A673 (cell line): Measurements from ENCODE around the gene AAR2. TPM values are rescaled to one million over a fixed set of nuclear protein-coding genes. Genes with fewer than 3 reads are reported as not detected.

Experiments used
- BruUV-seq: library from RNA; stranded (reverse); fragments of 400-500 nt; replicated peaks from 2 replicates; lab custom pipeline; 2021; lab: Mats Ljungman, UMichigan
- CTCF ChIA-PET: fragments of 300-600 bp; sonication (Branson Sonifier 250); formaldehyde crosslinking; loops from one replicate; lab custom pipeline; 2022; ENCODE audit warnings: antibody characterized with exemption; lab: Charles Lee
- POLR2A ChIA-PET: fragments of 300-600 bp; sonication (Branson Sonifier 250); formaldehyde crosslinking; loops from one replicate; lab custom pipeline; 2022; ENCODE audit warnings: antibody characterized with exemption; ENCODE audit not compliant: low non-redundant PET; lab: Charles Lee
- DNase-seq: peaks from one replicate; pipeline ENCODE4 v3.0.0-alpha.2; 2015; ENCODE audit warnings: low spot score
- H3K27ac ChIP-seq: fragments of 200-600 bp; sonication (generic); 2 replicates; pipeline ENCODE4 v1.5.1; 2016; ENCODE audit warnings: mixed run types, low read depth, mild to moderate bottlenecking, mixed read lengths, antibody characterized with exemption, low read length; ENCODE audit not compliant: poor library complexity, severe bottlenecking
- H3K27me3 ChIP-seq: fragments of 200-600 bp; sonication (generic); replicated peaks from 2 replicates; pipeline ENCODE4 v1.6.1; 2017; ENCODE audit warnings: mixed run types, low read depth, mild to moderate bottlenecking, mixed read lengths, antibody characterized with exemption, low read length; ENCODE audit not compliant: insufficient read depth, poor library complexity
- H3K36me3 ChIP-seq: fragments of 200-600 bp; sonication (generic); 2 replicates; pipeline ENCODE4 v1.6.1; 2016; ENCODE audit warnings: mixed run types, mild to moderate bottlenecking, mixed read lengths, antibody characterized with exemption, low read length; ENCODE audit not compliant: insufficient read depth, poor library complexity, severe bottlenecking
- H3K4me1 ChIP-seq: fragments of 200-600 bp; sonication (generic); 2 replicates; pipeline ENCODE4 v1.6.1; 2017; ENCODE audit warnings: mixed run types, mild to moderate bottlenecking, mixed read lengths, antibody characterized with exemption, low read length; ENCODE audit not compliant: insufficient read depth, poor library complexity, severe bottlenecking
- H3K4me3 ChIP-seq: fragments of 200-600 bp; sonication (generic); 2 replicates; pipeline ENCODE4 v1.5.1; 2016; ENCODE audit warnings: low read depth, mixed run types, mild to moderate bottlenecking, mixed read lengths, low read length; ENCODE audit not compliant: poor library complexity, severe bottlenecking
- H3K9me3 ChIP-seq: fragments of 200-600 bp; sonication (generic); 2 replicates; pipeline ENCODE4 v1.6.1; 2016; ENCODE audit warnings: mixed run types, low read depth, mild to moderate bottlenecking, mixed read lengths, antibody characterized with exemption, low read length; ENCODE audit not compliant: poor library complexity, severe bottlenecking
- EZH2 ChIP-seq: fragments of 200-600 bp; sonication (generic); IDR thresholded peaks from 2 replicates; pipeline ENCODE4 v1.6.1; 2017; ENCODE audit warnings: borderline replicate concordance, low read depth, mild to moderate bottlenecking, mixed read lengths, antibody characterized with exemption, low read length; ENCODE audit not compliant: poor library complexity, severe bottlenecking
- intact Hi-C: fragments of 100-400 bp; cut with micrococcal nuclease; formaldehyde crosslinking; loops from one replicate; pipeline ENCODE4 v1.10.0; 2022; ENCODE audit not compliant: unreplicated experiment
- total RNA-seq: library from RNA; stranded (reverse); gene quantifications from 2 replicates; pipeline ENCODE4 v1.2.3, GENCODE V29; 2021
- TF ChIP-seq, protein P1 (sequence below): fragments of 300-800, 200-600 bp; sonication (generic); conservative IDR thresholded peaks from 2 replicates; pipeline ENCODE4 v1.5.1; 2017; ENCODE audit warnings: low read depth, mild to moderate bottlenecking, antibody characterized with exemption, low read length, moderate library complexity, mixed read lengths

AAR2 gene
- total RNA-seq, 1 experiment from 2014 or later = 33.6 TPM

- POLR2A ChIA-PET = interaction anchor here (0.6 kb wide), 1 partner anchor 22 kb away, joined by 4 read pairs; no protein-coding TSS in a partner anchor
- DNase-seq = no peak
- TF ChIP-seq, protein P1, sequence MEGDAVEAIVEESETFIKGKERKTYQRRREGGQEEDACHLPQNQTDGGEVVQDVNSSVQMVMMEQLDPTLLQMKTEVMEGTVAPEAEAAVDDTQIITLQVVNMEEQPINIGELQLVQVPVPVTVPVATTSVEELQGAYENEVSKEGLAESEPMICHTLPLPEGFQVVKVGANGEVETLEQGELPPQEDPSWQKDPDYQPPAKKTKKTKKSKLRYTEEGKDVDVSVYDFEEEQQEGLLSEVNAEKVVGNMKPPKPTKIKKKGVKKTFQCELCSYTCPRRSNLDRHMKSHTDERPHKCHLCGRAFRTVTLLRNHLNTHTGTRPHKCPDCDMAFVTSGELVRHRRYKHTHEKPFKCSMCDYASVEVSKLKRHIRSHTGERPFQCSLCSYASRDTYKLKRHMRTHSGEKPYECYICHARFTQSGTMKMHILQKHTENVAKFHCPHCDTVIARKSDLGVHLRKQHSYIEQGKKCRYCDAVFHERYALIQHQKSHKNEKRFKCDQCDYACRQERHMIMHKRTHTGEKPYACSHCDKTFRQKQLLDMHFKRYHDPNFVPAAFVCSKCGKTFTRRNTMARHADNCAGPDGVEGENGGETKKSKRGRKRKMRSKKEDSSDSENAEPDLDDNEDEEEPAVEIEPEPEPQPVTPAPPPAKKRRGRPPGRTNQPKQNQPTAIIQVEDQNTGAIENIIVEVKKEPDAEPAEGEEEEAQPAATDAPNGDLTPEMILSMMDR = no peak
- TF ChIP-seq EZH2 = no peak
- CTCF ChIA-PET = no interaction called here
- Histone ChIP-seq H3K9me3 (no peaks in the 10 kb centered on the region), H3K36me3 (peaks cover 20% of the 10 kb centered on the region), H3K4me1 (peaks cover 4% of the 10 kb centered on the region), H3K4me3 (peak overlapping the region; percentile 77), H3K27me3 (no peaks in the 10 kb centered on the region), H3K27ac (peak overlapping the region; percentile 77)
- intact Hi-C loops = no loop called here
- BruUV-seq = no TSS peak
Measured at GRCh38 chr20:36236786-36237121, 476 bp downstream of the AAR2 start.

DNA sequence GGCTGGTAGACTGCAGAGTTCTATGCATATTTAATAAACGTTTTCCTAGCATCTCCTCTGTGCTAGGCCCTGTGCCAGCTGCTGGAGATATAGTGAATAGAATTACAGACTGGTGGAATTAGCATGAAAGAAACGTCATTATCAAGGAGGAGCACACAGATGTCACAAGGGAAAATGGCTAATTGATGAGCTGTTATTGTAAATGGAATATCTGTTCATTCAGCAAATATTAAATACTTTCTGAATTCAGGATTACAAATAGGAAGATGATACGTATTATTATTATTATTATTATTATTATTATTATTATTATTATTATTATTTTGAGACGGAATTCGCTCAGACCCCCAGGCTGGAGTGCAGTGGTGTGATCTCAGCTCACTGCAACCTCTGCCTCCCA, 1.2 kb downstream of the AAR2 start:
- CTCF ChIA-PET = interaction anchor here (0.7 kb wide), 1 partner anchor 10 kb away, joined by 3 read pairs; no protein-coding TSS in a partner anchor
- Histone ChIP-seq H3K9me3 (no peaks in the 10 kb centered on the region), H3K27ac (no peak overlapping the region), H3K4me1 (peaks cover 4% of the 10 kb centered on the region), H3K27me3 (no peaks in the 10 kb centered on the region), H3K36me3 (peaks cover 21% of the 10 kb centered on the region), H3K4me3 (peak overlapping the region; percentile 77)
- intact Hi-C loops = no loop called here
- POLR2A ChIA-PET = no interaction called here
- DNase-seq = peak; percentile 30
- no TSS peak for BruUV-seq
- TF ChIP-seq, protein P1 = no peak
- TF ChIP-seq EZH2 = no peak

DNA sequence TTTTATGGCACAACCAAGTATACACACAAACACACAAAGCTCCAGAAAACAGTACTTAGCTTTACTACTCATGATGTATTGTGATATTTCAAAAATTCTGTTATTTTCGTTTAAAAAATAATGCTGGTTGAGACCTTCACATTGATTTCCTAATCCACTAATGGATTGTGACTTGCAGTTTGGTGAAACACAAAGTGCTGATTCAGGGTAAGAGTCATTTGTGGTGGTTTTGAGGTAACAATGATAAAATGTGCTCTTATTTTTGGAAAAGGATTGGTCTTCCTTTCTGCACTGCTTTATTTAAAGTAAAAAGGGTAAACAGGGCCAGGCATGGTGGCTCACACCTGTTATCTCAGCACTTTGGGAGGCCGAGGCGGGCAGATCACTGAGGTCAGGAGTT, 1.9 kb downstream of the AAR2 start:
- Histone ChIP-seq H3K9me3 (no peaks in the 10 kb centered on the region), H3K4me1 (peaks cover 4% of the 10 kb centered on the region), H3K27ac (no peak overlapping the region), H3K27me3 (no peaks in the 10 kb centered on the region), H3K36me3 (peaks cover 21% of the 10 kb centered on the region), H3K4me3 (no peak overlapping the region)
- no peak for DNase-seq
- no peak for TF ChIP-seq EZH2
- TF ChIP-seq, protein P1 = no peak
- BruUV-seq = no TSS peak
- intact Hi-C loops = no loop called here
- POLR2A ChIA-PET = no interaction called here
- CTCF ChIA-PET = interaction anchor here (0.7 kb wide), 1 partner anchor 10 kb away, joined by 3 read pairs; no protein-coding TSS in a partner anchor
